Activated gamma-delta T cell treated with anti-CD3 and anti-CD28 coated beads, Interleukin-2, amount 50 U/mL, for 16 hours (primary cell): ENCODE data around the gene PGAP3.

Experiments used
- DNase-seq: peaks from one replicate; pipeline ENCODE4 v3.0.0-alpha.2; 2020; ENCODE audit warnings: low read depth

The PGAP3 gene

GRCh38 chr17:39639043-39639442 is 48.8 kb downstream of the PGAP3 start:
- DNase-seq, result no peak

- no peak for DNase-seq
Observed at GRCh38 chr17:39638317-39638716, 49.5 kb downstream of the PGAP3 start.

- DNase-seq, result peak; percentile 83
Observed at GRCh38 chr17:39636927-39637736, 50.7 kb downstream of the PGAP3 start, which contains the start of gene STARD3. TSS of gene STARD3 (plus strand) at chr17:39637144. CDS start at chr17:39653532, 16,388 bp downstream.

GRCh38 chr17:39636587-39636926 is 51.3 kb downstream of the PGAP3 start:
- no peak for DNase-seq

- no peak for DNase-seq
Observed at GRCh38 chr17:39635614-39636176, 52.2 kb downstream of the PGAP3 start.

GRCh38 chr17:39634384-39634871 is 53.4 kb downstream of the PGAP3 start:
- no peak for DNase-seq

GRCh38 chr17:39633570-39634183 is 54.2 kb downstream of the PGAP3 start:
- no peak for DNase-seq

- no peak for DNase-seq
Observed at GRCh38 chr17:39632153-39632941, 55.5 kb downstream of the PGAP3 start.

GRCh38 chr17:39631403-39631802 is 56.5 kb downstream of the PGAP3 start:
- DNase-seq, result no peak

GRCh38 chr17:39629898-39630297 is 58.0 kb downstream of the PGAP3 start:
- no peak for DNase-seq

- no peak for DNase-seq
Observed at GRCh38 chr17:39629494-39629880, 58.4 kb downstream of the PGAP3 start.

- DNase-seq, result no peak
Observed at GRCh38 chr17:39628655-39629493, 59.0 kb downstream of the PGAP3 start.

- DNase-seq, result no peak
Observed at GRCh38 chr17:39627712-39628516, 59.9 kb downstream of the PGAP3 start.

GRCh38 chr17:39627047-39627711 is 60.7 kb downstream of the PGAP3 start:
- no peak for DNase-seq

GRCh38 chr17:39626171-39627046 is 61.4 kb downstream of the PGAP3 start, which contains the start of gene PPP1R1B:
TSS of gene PPP1R1B (plus strand) at chr17:39626952. CDS start at chr17:39627393, 441 bp downstream.
- DNase-seq, result no peak

GRCh38 chr17:39625198-39625785 is 62.6 kb downstream of the PGAP3 start:
- DNase-seq, result no peak

GRCh38 chr17:39624313-39624712 is 63.5 kb downstream of the PGAP3 start:
- DNase-seq, result no peak

GRCh38 chr17:39623356-39623950 is 64.4 kb downstream of the PGAP3 start:
- peak; percentile 82 for DNase-seq
